DMS153 treated with DMSO at 0.1 percent for 48 hours (cell line): ENCODE measurements around the gene MAPRE3.
A peak's percentile ranks its signal among the peaks of the same experiment; 100 is the strongest.

ENCODE experiments used
- DNase-seq: peaks from one replicate; lab custom pipeline; 2025; ENCODE audit not compliant: unreplicated experiment; lab: John Stamatoyannopoulos, UW

MAPRE3 gene

DNA sequence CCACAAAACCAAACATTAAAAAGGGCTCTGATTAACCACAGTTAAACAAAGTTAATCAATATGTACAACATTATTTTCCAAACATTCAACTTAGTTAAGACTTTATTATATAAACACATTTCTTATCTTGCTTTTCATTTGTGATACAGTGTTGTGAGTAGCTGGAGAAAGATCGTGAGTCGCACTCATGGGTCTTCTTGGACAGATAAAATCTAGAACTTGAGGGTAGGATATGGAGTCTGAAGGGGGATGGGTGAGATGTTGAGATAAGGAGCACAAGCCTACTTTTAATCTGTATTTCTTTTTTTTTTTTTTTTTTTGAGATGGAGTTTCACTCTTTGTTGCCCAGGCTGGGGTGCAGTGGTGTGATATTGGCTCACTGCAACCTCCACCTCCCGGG, 39.7 kb downstream of the MAPRE3 start:
- no peak for DNase-seq

DNA sequence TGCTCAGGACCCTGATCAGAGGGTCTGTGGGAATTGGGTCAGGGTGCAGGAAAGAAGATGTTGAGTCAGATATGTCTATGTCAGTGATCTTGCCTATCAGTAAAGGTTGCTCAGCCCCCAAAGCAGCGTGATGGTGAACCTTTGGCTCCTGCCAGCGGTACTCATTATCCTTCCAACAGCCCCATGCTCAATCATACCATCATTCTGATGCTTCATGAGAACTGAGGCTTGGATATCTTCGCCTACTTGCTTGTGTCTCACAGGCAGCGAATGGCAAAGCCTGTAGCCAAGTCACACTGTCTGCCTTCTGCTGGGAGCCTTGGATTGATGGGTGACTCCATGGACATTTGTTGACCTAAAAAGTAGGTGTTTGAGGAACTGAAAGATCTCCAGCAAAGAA, 43.3 kb downstream of the MAPRE3 start:
- no peak for DNase-seq

DNA sequence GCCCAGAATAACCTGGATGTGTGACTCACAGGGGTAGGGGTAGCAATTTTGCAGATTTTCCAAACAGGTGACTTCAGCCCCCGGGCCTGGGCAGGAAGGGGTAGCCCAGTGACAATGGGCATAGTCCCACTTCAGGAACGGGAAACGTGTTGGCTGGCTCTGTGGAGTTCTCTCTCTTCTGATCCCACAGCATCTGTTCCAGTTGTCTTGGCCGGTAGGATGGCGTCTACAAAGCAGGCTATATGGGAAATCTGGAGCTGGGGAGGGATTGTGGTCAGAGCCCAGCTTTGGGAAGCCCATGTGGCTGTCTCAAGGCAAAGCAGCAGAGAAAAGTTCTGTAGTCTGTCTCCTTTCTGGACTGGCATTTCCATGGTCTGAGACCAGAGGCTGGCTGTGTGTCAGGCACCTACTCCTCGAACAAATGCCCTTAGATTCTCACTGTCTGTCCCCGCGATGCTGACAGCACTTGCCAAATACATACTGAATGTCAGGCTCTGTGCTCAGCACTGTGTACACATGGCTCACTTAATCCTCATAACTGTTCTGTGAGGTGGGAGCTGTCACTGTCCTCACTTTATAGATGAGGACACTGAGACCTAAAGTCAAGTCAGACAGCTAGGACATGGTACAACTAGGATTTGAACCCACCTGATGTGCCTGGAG, 44.5 kb downstream of the MAPRE3 start:
- no peak for DNase-seq

DNA sequence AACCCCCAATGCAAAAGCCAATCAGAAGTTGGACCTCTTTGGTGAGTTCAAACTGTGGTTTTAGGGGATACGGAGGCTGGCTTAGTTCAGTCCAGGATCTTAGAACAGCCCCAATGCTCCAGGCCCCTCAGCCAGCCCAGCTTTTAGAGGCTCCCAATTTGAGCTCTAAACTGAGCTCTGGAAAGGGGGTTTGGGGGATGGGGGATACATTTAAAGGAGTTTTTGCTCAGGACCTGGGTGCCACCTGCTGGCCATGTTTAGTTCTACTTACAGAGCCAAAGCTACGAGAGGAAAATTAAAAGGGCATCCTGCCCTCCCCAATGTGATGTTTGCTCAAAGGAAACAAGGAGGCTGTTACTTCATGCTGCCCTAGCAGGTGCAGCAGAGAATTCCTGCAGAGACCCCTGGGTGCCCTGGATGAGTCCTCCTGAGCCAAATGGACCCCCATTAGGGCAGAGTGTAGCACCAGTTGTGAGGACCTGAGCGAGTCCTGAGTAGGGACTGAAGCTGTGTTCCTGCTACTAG, 46.4 kb downstream of the MAPRE3 start:
- peak; percentile 30 for DNase-seq

DNA sequence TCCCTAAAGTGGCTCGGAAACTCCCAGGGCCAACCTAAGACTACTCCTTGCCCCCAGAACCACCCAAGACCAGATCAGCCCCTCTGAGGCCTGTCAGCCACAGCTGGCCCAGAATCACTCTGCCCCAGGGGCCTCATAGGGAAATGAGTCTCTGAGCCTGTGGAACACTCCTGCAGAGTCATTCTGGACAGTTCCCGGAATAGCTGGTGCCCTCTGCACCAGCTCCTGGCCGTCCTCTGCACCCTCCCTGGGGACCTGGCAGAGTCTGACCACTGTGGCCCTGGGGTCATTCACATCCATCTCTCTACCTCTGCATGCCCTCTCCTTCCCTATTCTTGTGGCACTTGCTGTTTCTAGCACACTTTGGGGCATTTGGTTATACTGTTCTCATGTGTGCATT, 47.7 kb downstream of the MAPRE3 start:
- DNase-seq, result no peak

DNA sequence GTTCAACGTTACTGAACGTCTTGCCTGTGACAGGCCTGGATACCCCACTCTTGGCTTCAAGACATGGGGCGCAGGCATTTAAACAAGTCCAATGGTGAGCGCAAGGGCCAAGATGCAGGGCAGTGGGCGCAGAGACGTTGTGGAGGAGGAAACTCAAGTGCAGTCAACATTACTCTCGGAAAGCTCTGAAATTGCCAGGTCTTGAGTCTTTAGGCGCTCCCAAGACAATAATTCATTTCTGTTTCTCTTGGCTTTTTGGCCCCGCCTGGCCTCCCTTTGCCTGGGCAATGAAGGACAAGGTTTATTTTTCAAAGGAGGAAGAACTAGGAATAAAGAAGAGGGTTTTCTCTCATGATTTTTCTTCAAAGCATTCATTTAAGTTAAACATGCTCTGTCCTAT, 49.0 kb downstream of the MAPRE3 start:
- no peak for DNase-seq

DNA sequence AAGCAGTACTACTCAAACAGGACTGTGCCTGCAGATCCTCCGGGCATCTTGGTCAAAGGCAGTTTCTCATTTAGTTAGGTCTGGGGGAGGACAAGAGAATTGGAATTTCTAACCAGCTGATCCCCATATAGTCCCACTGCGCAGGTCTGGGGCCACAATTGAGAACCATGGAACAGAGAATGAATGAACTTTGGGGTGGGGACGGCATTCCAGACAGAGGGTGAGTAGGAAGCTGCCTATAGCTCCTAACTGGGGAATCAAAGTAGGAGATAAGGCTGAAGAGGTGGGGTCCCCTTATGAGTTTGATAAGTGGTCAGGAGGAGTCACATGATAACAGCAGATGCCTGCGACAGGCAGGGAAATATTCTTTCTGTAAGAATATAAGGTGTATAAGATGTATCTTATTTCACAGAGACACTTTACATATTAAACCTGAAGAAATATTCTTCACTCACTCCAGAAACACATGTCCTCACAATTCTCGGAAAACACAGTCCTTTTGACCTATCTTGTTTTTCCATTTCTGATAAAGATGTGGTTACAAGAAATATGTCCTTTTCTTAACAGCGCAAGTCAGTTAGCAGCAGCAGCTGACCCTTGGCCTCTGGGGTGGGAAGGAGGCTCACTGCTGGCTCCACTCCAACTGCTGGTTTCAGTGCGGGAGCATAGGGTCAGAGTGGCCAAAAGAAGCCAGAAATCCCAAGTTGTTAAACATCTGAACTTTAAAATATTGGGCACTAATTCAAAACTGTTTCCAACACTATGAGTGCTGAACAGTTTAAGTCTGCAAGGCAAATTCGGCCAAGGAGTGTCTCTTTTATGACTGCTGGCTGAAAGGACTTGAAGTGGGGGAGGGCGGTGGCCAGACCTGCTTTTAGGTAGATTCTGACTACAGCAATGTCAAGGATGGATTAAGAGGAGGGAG, 49.8 kb downstream of the MAPRE3 start:
- no peak for DNase-seq

DNA sequence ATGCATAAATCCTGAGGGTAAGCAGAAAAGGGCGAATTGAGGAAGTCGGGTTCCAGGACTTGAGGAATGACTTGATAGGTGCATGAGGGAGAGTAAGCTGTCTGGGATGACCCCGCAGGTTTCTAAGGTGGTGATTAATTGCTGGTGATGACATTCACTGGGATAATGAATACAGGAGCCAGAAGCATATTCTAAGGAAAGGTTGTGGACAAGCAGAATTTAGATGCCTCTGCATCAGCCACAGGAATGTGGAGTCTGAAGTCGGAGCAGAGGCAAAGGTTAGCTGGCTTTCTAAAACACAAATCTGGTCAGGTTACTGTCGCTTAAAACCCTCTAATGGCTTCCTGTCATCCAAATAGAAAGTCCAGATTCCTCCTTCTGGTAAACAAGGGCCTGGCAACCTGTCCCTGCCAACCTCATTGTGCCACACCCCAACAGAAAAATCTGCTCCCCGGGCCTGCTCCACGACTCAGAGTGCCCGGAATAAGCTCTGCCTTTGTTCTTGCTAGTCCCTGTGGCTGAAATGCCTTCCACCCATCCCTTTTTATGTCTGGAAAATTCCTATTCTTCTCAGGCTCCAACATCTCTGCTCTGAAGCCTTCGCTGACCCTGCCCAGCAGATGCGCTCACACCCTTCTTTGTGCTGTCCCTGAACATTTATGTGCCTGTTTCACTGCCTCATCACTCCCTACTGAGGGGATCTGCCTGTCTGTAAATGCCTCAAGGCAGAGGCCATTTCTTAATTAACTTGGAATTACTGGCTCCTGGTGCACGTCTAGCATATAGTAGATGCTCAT, 51.0 kb downstream of the MAPRE3 start:
- no peak for DNase-seq

DNA sequence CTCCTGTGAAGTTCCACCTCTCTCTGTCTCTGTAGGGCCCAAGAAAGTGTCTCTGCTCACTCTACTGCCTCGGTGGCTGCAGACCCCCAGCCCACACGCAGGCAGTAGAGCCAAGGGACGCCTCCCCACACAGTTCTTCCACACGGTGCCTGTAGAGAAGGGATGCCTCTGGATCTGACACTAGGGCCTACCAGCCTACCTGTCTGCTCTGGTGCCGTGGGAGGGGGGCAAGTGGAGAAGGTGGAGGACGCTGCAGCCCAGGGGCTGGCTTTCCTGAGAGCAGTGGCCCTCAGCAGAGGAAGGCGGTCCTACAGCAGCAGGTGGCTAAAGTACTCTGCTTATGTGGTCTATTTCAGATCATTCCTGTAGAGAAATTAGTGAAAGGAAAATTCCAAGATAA, 53.3 kb downstream of the MAPRE3 start:
- DNase-seq, result no peak

DNA sequence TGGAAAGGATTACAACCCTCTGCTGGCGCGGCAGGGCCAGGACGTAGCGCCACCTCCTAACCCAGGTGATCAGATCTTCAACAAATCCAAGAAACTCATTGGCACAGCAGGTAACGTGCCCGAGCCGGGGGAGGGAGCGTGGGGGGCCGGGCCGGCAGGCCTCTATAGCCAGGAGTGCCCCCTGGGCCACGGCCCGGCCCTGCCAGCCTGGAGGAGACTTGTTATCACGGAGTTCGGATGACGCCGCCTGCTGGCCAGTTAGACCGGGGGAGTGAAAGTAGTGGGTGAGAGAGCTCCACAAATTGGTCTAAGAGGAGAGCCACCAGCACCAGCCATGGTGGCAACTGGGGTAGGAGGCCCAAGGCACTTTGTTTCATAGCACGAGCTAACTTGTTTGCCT, 53.8 kb downstream of the MAPRE3 start:
- DNase-seq, result no peak

DNA sequence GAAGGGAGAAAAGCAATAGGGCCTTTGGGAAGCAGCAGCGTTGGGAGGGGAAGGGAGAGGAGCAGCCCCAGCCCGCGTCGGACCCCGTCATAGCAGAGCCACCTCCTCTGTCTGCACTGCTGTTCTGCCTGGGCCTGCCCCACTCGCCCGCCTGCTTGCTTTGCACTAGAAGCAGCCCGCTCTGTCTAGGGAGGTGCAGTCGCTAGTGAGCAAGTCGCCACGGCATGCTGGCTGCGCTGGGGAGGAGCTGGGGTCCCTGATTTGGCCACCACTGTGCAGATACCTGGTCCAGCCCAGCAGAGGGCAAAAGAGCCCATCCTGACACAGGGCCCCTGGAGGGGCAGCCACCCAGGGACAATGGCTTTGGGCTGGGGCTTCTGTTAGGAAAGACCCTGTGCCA, 54.4 kb downstream of the MAPRE3 start:
- no peak for DNase-seq

DNA sequence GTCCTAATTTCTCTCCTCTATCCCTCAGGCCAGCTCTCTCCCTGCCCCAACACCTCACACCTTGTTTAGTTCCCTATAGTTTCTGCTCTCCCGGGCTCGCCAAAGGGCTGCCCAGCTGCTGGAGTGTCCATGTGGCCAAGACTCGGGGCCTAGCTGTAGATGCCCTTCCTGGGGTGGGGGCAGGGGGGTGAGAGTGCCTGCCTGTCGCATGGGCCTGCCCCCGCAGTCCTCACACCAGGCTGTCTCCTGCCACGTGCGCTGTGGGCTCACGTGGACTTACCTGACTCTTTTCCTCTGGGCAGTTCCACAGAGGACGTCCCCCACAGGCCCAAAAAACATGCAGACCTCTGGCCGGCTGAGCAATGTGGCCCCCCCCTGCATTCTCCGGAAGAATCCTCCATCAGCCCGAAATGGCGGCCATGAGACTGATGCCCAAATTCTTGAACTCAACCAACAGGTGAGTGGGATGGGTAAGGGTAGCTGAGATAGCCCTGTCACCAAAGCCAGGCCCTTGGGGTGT, 54.9 kb downstream of the MAPRE3 start:
- no peak for DNase-seq

DNA sequence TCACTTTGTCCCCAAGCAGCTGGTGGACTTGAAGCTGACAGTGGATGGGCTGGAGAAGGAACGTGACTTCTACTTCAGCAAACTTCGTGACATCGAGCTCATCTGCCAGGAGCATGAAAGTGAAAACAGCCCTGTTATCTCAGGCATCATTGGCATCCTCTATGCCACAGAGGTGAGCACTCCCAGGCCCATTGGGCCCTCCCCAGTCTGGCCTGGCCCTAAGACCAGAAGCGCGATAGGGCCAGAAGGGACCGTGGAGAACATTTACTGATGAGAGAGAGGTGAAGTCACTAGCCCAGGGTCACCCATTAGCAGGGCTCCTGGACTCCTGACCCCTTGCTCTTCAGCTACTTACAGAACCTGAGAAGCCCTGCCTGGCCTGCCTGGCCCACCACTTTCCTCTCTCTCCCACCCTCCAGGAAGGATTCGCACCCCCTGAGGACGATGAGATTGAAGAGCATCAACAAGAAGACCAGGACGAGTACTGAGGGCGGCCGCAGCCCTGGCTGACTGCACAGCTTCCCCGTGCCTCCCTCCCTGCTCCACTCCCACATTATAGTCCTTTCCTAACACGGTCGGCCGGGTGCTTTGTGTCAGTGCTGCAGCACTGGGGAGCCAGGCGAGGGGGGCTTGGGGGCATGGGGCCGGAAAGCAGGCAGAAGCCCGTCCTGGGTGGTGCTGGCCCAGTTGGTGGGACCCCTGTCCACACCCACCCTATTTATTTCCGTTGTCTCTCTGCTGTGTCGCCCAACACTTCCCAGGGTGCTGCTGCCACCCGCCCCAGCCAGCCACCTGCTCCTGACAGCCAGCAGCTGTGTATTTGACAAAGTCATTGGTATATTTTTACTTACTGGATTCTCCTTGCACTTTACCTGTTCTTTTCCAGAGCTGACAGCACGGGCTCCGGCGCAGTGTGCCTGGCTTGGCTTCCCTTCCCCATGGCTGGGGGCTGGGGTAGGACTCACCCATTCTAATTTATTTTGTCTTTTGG, 55.7 kb downstream of the MAPRE3 start:
- DNase-seq, result no peak

DNA sequence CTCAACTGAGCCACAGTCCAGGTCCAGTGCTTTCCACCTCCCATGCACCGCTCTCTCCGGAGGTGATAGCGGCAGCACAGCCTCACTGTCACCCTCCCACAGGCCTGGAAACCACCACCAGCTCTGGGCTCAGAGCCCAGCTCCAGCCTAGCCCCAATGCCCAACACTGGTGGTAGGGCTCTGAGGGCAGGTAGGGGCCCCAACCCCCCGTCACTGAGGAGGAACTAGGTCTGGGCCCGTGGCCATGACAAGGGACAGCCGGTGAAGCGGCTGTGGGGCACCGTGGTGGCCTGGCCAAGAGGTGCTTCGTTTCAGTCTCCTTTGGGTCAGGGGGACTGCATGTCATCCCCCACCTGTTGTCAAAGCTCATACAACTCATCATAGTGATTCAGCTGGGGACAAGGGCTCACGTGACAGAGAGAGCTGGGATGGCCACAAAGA, 56.8 kb downstream of the MAPRE3 start:
- no peak for DNase-seq

DNA sequence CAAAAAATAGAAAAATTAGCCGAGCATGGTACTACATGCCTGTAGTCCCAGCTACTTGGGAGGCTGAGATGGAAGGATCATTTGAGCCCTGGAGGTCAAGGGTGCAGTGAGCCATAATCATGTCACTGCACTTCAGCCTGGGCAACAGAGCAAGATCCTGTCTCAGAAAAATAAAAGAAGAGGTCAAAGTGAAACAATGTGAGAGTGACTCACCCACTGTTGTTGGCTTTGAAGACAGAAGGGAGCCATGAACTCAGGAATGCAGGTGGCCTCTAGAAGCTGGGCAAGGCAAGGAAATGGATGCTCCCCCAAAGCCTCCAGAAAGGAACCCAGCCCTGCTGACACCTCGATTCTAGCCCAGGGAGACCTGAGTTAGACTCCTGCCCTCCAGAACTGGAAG, 58.6 kb downstream of the MAPRE3 start:
- DNase-seq, result no peak

DNA sequence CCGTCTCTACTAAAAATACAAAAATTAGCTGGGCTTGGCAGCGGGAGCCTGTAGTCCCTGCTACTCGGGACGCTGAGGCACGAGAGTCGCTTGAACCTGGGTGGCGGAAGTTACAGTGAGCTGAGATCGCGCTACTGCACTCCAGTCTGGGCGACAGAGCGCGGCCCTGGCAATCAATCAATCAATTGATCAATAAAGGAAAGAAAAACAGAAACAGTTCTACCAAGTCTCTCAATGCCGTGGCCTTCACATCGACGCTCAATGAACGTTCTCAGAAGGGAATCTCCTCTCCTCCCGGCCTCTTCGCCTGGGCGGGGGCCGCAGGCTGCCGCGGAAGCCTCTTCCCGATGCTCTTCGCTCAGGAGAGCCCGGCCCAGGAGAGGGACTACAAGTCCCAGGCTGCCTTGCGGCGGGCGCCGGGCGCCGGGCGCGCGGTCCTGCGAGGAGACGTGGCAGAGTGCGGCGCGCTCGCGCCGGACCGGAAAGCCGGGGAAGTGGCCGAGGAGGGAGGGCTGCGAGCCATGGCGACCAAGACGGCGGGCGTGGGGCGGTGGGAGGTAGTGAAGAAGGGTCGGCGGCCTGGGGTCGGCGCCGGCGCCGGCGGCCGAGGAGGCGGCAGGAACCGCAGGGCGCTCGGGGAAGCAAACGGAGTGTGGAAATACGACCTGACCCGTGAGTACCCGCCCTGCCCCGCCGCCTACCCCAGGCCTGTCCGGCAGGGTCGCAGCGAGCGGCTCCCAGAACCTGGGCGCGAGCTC, 62.2 kb downstream of the MAPRE3 start, which contains the start of gene TMEM214:
Gene TMEM214, plus strand, starts transcription at position 471 of the 758 bp plus-strand sequence. Its CDS starts 51 bp downstream, at position 522.
- peak; percentile 67 for DNase-seq

DNA sequence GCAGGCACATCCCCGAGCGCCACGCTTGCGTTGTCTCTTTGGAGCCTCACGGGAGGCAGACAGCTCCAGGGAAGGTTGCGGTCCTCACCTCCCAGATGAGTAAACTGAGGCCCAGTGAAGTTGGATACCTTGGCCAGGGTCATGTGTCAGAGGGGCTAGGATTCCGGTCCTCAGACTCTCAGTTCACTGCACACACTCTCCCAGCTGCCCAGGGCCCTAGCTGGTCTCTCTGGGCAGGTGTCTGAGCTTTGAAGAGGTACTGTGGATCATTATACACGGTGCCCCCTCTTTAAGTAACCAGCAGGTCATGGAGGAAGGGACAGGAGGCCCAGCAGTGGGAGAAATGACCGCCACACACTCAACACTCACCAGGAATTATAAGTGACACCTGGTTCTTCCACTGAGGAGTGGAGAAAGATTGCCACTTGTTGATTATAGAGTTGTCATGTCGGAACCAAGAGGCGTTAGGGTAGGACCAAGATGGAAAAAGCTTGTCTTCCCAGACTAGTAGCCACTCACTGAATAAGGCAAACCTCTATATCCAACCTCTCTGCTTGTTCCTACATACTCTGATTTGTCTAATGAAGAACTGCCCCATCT, 62.9 kb downstream of the MAPRE3 start:
- DNase-seq, result no peak

DNA sequence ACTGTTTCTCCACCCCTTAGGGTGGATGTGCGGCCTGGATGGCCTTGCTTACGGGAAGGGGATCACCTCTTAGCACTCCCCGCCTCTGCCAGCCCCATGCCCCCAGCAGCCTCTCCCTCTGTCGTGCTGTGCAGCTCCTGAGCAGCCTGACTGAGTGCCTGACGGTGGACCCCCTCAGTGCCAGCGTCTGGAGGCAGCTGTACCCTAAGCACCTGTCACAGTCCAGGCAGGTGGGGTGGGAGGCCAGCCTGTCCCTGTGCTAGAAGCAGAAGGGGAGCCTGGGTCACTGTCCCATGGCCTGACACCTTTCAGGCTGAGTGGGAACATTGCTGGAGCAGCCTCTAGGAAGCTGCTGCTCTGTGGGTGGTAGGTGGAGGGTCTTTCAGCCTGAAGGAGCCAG, 67.6 kb downstream of the MAPRE3 start:
- DNase-seq, result no peak
